ENCODE data around the gene PTGIR.

Gene PTGIR, protein sequence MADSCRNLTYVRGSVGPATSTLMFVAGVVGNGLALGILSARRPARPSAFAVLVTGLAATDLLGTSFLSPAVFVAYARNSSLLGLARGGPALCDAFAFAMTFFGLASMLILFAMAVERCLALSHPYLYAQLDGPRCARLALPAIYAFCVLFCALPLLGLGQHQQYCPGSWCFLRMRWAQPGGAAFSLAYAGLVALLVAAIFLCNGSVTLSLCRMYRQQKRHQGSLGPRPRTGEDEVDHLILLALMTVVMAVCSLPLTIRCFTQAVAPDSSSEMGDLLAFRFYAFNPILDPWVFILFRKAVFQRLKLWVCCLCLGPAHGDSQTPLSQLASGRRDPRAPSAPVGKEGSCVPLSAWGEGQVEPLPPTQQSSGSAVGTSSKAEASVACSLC

DNA sequence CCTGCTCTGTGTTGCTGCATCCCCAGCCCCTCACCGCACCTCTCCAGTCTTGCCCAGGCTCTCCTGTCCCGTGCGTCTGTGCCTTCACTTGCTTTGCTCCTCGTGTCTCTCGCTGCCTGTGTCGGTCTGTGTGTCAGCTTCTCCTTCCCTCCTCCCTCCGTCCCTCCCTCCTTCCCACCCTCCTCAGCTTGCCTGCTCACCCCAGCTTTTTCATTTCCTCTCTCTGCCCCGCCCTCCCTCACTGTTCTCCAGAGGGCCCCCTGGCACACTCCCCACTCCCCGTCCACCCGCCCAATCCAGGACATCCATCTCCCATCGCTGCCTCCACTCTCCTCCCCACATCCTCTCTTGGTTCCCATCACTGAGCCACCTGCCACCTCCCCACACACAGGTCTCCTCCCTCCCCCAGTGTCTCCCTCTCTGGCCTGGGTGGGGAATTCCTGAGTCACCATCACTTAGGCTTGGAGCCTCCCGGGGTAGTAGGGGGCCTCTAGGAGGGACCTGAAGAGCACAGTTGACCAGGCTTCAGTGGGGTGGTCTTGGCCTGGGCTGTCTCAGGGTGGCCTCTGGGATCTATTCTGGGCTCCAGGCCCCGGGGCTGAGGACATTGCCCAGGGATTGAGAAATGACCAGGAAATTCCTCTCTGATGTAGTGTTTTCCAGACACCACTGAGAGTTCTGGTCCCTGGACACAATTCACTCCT, at the start of gene PTGIR:
PTGIR (minus strand) TSS at position 132 of the 704 bp plus-strand sequence. CDS start 864 bp downstream, outside the sequence.
- DNase-seq (ENCODE audit: low spot score), result no peak

- DNase-seq (ENCODE audit: low spot score), result no peak
Measured at GRCh38 chr19:46670813-46671212, 45.9 kb upstream of the PTGIR start.

- DNase-seq (ENCODE audit: low spot score), result no peak
Measured at GRCh38 chr19:46668662-46669061, 43.8 kb upstream of the PTGIR start.

DNA sequence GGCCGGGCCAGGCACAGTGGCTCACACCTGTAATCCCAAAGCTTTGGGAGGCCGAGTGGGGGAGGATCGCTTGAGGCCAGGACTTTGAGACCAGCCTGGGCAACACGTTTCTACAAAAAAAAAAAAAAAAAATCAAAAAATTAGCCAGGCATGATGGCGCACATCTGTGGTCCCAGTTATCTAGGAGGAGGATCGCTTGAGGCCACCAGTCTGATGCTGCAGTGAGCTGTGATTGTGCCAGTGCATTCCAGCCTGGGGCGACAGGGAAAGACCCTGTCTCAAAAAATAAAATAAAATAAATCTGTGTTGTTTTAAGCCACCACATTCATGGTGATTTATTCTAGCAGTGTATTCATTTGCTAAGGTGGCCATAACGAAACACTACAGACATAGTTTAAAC, 40.2 kb upstream of the PTGIR start:
- no peak for DNase-seq (ENCODE audit: low spot score)

- peak; percentile 69 for DNase-seq (ENCODE audit: low spot score)
Measured at GRCh38 chr19:46661735-46662592, 37.1 kb upstream of the PTGIR start.

DNA sequence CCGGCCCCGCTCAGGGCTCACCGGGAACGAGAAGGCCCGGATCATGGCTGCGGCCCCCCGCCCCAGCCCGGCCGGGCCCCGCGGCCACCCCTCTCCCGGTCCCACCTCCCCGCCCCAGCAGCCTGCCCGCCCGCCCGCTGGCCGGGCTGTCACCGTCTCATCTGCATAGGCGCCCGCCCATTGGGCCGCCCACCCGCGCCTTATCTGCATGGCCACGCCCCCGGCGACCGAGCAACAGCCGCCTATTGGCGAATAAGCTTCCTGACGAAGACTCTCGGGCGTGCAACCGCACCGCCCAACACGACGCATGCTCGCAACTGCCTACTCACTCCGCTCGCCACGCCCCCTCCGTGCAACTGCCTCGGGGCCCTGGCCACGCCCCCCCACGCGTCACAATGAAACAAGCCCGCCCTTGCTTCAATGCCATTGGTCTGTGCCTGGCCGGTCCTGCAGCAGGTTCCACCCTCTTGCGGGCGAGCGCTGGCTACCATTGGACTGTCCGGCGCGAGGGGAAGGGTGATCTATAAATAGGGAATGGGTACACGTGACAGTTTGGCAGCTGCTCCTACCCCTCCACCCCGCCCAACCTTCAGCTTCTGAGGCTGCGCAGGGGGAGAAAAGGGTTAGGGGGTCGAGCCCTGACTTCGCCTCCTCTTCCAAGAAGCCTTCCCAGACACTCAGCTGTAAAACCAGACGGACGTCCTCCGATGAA, 36.3 kb upstream of the PTGIR start, which contains the start of gene DACT3:
DACT3 (minus strand) TSS at position 163 of the 712 bp plus-strand sequence; CDS start at position 45, 118 bp downstream.
- peak; percentile 100 for DNase-seq (ENCODE audit: low spot score)

GRCh38 chr19:46660551-46661019, 35.7 kb upstream of the PTGIR start:
- DNase-seq (ENCODE audit: low spot score), result no peak

- no peak for DNase-seq (ENCODE audit: low spot score)
Measured at GRCh38 chr19:46660008-46660517, 35.2 kb upstream of the PTGIR start.

DNA sequence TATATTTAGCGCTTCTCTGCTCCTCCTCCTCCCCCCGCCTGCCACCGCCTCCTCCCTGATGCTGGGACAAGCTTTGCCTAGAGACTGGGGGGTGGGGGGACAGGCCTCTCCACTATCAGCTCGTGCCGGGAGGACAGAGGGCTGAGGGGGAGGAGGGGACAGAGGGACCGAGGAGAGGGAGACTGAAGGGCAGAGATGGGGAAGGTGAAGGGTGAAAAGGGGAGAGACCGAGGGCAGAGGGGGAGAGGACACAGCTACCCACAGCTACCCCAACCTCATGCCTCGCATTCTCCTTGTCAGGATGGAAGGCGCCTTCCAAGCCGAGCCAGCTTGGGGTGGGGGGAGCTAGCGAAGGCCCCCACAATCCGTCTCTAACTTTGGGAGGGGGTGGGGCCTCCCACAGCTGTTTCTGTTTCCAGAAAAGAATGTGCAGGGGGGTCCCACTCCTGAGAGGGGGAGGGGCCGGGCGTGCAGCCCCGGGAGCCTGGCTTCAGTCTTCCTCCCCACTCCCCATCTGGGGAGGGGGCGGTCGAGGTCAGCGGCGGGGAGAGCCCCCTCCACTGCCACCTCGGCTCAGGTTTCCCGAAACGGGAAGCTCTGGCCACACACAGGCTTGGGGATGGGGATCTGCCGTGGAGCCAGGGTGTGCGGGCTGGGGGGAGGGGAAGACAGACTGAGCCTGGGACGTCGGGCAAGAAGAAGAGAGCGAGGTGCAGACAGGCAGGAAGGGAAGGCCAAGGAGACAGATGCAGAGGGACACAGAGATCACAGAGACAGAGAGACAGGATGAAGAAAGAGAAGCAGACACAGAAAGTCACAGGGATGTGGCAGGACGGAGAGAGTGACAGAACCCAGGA, 34.5 kb upstream of the PTGIR start:
- DNase-seq (ENCODE audit: low spot score), result no peak

- DNase-seq (ENCODE audit: low spot score), result no peak
Measured at GRCh38 chr19:46656541-46656940, 31.7 kb upstream of the PTGIR start.

DNA sequence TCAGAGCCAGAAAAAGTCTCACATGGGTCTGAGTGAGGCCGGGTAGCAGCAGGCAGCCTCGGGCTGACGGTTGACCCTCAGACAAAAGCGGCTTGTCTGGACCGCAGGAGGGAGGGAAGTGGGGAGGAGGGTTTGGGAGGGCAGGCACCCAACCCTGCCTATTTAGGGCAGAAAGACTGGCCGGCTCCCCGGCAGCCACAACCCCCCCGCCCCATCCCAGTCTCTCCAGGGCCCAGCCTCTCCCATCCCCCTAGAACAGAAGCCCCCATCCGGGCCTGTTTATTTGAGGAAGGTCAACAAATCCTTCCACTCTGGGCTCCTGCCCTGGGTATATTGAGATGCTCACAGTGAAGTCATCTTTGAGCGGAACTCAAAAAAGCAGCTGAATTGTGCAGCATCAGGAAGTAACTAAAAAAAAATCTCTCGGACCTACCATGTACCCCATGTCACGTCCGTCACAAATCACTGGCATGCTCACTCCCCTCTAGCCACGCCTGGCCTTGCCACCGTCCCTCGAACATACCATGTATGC, 29.8 kb upstream of the PTGIR start:
- no peak for DNase-seq (ENCODE audit: low spot score)

DNA sequence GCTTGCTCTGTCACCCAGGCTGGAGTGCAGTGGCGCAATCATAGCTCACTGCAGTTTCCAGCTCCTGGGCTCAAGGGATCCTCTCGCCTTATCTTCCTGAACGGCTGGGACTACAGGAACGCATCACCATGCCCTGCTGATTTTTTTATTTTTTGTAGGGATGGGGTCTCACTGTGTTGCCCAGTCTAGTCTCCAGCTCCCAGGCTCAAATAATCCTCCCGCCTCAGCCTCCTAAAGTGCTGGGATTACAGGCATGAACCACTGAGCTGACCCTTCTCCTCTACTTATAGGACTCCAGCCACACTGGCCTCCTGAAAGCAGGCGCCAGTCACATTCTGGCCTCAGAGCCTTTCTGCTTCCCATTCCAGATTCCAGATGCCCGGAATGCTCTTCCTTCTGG, 25.6 kb upstream of the PTGIR start:
- DNase-seq (ENCODE audit: low spot score), result no peak

GRCh38 chr19:46648961-46649960, 24.4 kb upstream of the PTGIR start:
- no peak for DNase-seq (ENCODE audit: low spot score)

- no peak for DNase-seq (ENCODE audit: low spot score)
Measured at GRCh38 chr19:46648060-46648960, 23.4 kb upstream of the PTGIR start.

DNA sequence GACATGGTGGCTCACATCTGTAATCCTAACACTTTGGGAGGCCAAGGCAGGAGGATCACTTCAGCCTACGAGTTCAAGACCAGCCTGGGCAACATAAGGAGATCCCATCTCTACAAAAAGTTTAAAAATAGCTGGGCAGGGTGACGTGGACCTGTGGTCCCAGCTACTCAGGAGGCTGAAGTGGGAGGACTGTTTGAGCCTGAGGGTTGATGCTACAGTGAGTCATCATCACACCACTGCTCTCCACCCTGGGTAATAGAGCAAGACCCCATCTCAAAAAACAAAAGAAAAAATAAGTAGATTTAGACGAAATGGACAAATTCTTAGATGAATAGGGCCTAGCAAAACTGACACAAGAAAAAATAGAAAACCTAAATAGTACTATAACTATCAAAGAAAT, 21.5 kb upstream of the PTGIR start:
- DNase-seq (ENCODE audit: low spot score), result no peak

DNA sequence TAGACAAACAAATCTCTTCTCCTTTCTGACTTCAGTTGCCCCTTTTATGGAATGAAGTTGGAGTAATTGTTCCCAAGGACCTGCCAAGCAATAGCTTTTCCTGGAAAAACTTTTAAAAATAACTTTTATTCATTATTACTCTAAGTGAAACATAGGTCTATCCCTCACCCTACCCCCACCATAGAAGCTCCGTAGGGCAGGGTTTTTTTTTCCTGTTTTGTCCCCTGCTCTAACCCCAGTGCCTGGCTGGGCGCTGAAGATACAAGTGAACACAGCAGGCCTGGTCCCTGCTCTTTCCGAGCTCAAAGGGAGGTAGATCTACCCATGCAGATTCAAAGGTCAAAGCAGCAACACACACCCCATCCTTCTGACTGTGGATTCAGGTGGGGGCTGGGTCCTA, 19.8 kb upstream of the PTGIR start:
- DNase-seq (ENCODE audit: low spot score), result no peak

- no peak for DNase-seq (ENCODE audit: low spot score)
Measured at GRCh38 chr19:46640656-46641055, 15.8 kb upstream of the PTGIR start.

All from hematopoietic multipotent progenitor cell treated with erythropoietin and hydrocortisone succinate and interleukin-3 and kit ligand, for 15 days (in vitro differentiated cells).